ENCODE data around the gene TCERG1.

- no peak for TF ChIP-seq CTCF (IDR thresholded peaks at IDR 0.05 in 4 of 5, conservative IDR thresholded peaks at IDR 0.05 in 1 of 5)
- TF ChIP-seq POLR2A (IDR thresholded peaks at IDR 0.05), result no peak
Measured at GRCh38 chr5:146499680-146500079, 52.5 kb downstream of the TCERG1 start.
